Neural cell (in vitro differentiated cells): ENCODE measurements around the gene TMEM119. TPM values are rescaled to one million over a fixed set of nuclear protein-coding genes. Genes with fewer than 3 reads are reported as not detected.
"Not testable (repeated sequence)": the region's sequence is repeated elsewhere in the genome, so short reads cannot be mapped to it uniquely, and the experiment has no call there.

Source experiments
- H2AFZ ChIP-seq: fragments of 200-600, 300-800 bp; sonication (generic), shearing (Covaris generic); 2 replicates; pipeline ENCODE4 v1.6.0; 2014; ENCODE audit warnings: low read depth, mild to moderate bottlenecking, antibody characterized with exemption, low read length, moderate library complexity
- H3F3A ChIP-seq: fragments of 200-600 bp; shearing (Covaris generic); 2 replicates; pipeline ENCODE4 v1.6.1; 2016; ENCODE audit warnings: mild to moderate bottlenecking, moderate library complexity, mixed read lengths, antibody characterized with exemption, low read length; ENCODE audit not compliant: insufficient read depth, poor library complexity, severe bottlenecking
- H3K27ac ChIP-seq: fragments of 200-600, 300-800 bp; sonication (generic), shearing (Covaris generic); 2 replicates; pipeline ENCODE4 v1.5.1; 2014; ENCODE audit warnings: mild to moderate bottlenecking, low read length, moderate library complexity
- H3K27me3 ChIP-seq: fragments of 300-800, 200-600 bp; sonication (generic), shearing (Covaris generic); 2 replicates; pipeline ENCODE4 v1.6.0; 2014; ENCODE audit warnings: mild to moderate bottlenecking, low read depth, low read length, moderate library complexity; ENCODE audit not compliant: insufficient read depth
- H3K36me3 ChIP-seq: fragments of 300-800, 200-600 bp; sonication (generic), shearing (Covaris generic); 2 replicates; pipeline ENCODE4 v1.5.1; 2014; ENCODE audit warnings: mild to moderate bottlenecking, antibody characterized with exemption, low read length, moderate library complexity; ENCODE audit not compliant: insufficient read depth
- H3K4me2 ChIP-seq: fragments of 300-800, 200-600 bp; sonication (generic), shearing (Covaris generic); 2 replicates; pipeline ENCODE4 v1.6.0; 2014; ENCODE audit warnings: mild to moderate bottlenecking, low read length
- H3K4me3 ChIP-seq: fragments of 300-800, 200-600 bp; sonication (generic), shearing (Covaris generic); 2 replicates; pipeline ENCODE4 v1.5.1; 2014; ENCODE audit warnings: mild to moderate bottlenecking, low read length, moderate library complexity
- H3K79me2 ChIP-seq: fragments of 200-600 bp; shearing (Covaris generic); replicated peaks from 2 replicates; pipeline ENCODE4 v1.6.0; 2014; ENCODE audit warnings: mild to moderate bottlenecking, low read length, moderate library complexity; ENCODE audit not compliant: insufficient read depth
- H3K9ac ChIP-seq: fragments of 300-800, 200-600 bp; sonication (generic), shearing (Covaris generic); 2 replicates; pipeline ENCODE4 v1.6.1; 2016; ENCODE audit warnings: mild to moderate bottlenecking, low read length, mixed read lengths
- H3K9me2 ChIP-seq: fragments of 200-600 bp; shearing (Covaris generic); 2 replicates; pipeline ENCODE4 v1.6.1; 2016; ENCODE audit warnings: mild to moderate bottlenecking, low read length, mixed read lengths; ENCODE audit not compliant: insufficient read depth
- H3K9me3 ChIP-seq: fragments of 200-600, 300-800 bp; sonication (generic), shearing (Covaris generic); 2 replicates; pipeline ENCODE4 v1.6.1; 2016; ENCODE audit warnings: mild to moderate bottlenecking, mixed run types, low read length, moderate library complexity, mixed read lengths
- H4K20me1 ChIP-seq: fragments of 200-600 bp; shearing (Covaris generic); 2 replicates; pipeline ENCODE4 v1.6.1; 2016; ENCODE audit warnings: mild to moderate bottlenecking, mixed run types; ENCODE audit not compliant: insufficient read depth
- EP300 ChIP-seq: fragments of 450-650 bp; conservative IDR thresholded peaks from 2 replicates; pipeline ENCODE4 v1.6.1; 2014; ENCODE audit warnings: antibody characterized with exemption, mild to moderate bottlenecking, moderate library complexity; ENCODE audit not compliant: poor library complexity, severe bottlenecking
- EZH2 ChIP-seq: fragments of 200-600, 300-800 bp; shearing (Covaris generic), sonication (generic); IDR thresholded peaks from 2 replicates; pipeline ENCODE4 v1.6.1; 2014; ENCODE audit warnings: antibody characterized with exemption, low read length, borderline replicate concordance, mild to moderate bottlenecking; ENCODE audit not compliant: insufficient read depth, poor library complexity, severe bottlenecking
- MXI1 ChIP-seq: fragments of 450-650 bp; conservative IDR thresholded peaks from 2 replicates; pipeline ENCODE4 v1.6.1; 2014; ENCODE audit warnings: antibody characterized with exemption, mild to moderate bottlenecking; ENCODE audit not compliant: poor library complexity, severe bottlenecking
- POLR2AphosphoS5 ChIP-seq: IDR thresholded peaks from 2 replicates; pipeline ENCODE4 v1.6.1; 2012
- RAD21 ChIP-seq: fragments of 450-650 bp; conservative IDR thresholded peaks from 2 replicates; pipeline ENCODE4 v1.6.1; 2014; ENCODE audit warnings: antibody characterized with exemption, mild to moderate bottlenecking, moderate library complexity
- SMC3 ChIP-seq: fragments of 450-650 bp; conservative IDR thresholded peaks from 2 replicates; pipeline ENCODE4 v1.6.1; 2014; ENCODE audit warnings: antibody characterized with exemption, mild to moderate bottlenecking, moderate library complexity; ENCODE audit not compliant: poor library complexity
- TAF1 ChIP-seq: IDR thresholded peaks from 2 replicates; pipeline ENCODE4 v1.6.1; 2012; ENCODE audit warnings: low read depth
- polyA plus RNA-seq: library from polyadenylated mRNA; depleted of rRNA; stranded (reverse); fragments of >200 nt; gene quantifications from 2 replicates; pipeline ENCODE4 v1.2.3, GENCODE V29; 2014
- TF ChIP-seq, protein P1 (sequence below): IDR thresholded peaks from 2 replicates; pipeline ENCODE4 v1.6.1; 2012; ENCODE audit warnings: borderline replicate concordance
- TF ChIP-seq, protein P2 (sequence below): fragments of 450-650 bp; IDR thresholded peaks from 2 replicates; pipeline ENCODE4 v1.5.1; 2014; ENCODE audit warnings: antibody characterized with exemption, mild to moderate bottlenecking, moderate library complexity; ENCODE audit not compliant: poor library complexity, severe bottlenecking

TMEM119 gene
- polyA plus RNA-seq, 1 donor from 2014 or later, result not detected

DNA sequence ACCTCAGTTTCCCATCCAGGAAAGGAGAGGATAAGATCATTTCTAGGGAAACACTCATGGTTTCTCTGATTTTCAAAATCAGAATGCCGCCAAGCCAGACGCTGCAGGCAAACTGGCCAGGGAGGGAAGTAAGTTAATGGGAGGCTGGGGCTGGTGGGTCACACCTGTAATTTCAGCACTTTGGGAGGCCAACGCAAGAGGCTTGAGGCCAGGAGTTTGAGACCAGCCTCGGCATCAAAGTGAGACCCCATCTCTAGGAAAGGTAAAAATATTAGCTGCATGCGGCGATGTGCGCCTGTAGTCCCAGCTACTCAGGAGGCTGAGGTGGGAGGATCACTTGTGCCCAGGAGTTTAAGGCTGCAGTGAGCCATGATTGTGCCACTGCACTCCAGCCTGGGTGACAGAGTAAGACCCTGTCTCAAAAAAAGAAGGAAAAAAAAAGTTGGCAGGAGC is 35.2 kb upstream of the TMEM119 start:
- H3K27ac ChIP-seq, result no peak overlapping the region

DNA sequence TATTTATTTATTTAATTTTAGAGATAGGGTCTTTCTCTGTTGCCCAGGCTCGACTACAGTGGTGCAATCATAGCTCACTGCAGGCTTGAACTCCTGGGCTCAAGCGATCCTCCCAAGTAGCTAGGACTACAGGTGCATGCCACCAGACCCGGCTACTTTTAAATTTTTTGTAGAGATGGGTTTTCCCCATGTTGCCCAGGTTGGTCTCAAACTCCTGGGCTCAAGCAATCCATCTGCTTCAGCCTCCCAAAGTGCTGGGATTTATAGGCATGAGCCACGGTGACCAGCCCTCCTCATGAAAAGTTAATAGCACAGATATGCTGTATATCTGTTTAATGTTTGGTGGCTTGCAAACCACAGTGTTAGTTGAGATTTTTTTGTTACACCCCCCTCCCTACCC is 33.4 kb upstream of the TMEM119 start:
- H3K9ac ChIP-seq, H2AFZ ChIP-seq, H3K36me3 ChIP-seq, H3K9me2 ChIP-seq, H3F3A ChIP-seq, H3K27ac ChIP-seq, H3K4me2 ChIP-seq, H3K9me3 ChIP-seq, H3K27me3 ChIP-seq, H3K4me3 ChIP-seq, H3K79me2 ChIP-seq, H4K20me1 ChIP-seq: not testable (repeated sequence)

More for the DNA sequence above, 35.2 kb upstream of the TMEM119 start:
- H3K9ac ChIP-seq, result no peak overlapping the region
- H4K20me1 ChIP-seq, result no peaks in the 10 kb centered on the region
- H3K27me3 ChIP-seq, result no peaks in the 10 kb centered on the region
- no peak overlapping the region for H2AFZ ChIP-seq
- no peaks in the 10 kb centered on the region for H3F3A ChIP-seq
- H3K9me3 ChIP-seq, result no peaks in the 10 kb centered on the region
- no peaks in the 10 kb centered on the region for H3K36me3 ChIP-seq
- TF ChIP-seq EP300, result no peak
- TF ChIP-seq SMC3, result no peak
- no peak for TF ChIP-seq MXI1
- TF ChIP-seq, protein P1, sequence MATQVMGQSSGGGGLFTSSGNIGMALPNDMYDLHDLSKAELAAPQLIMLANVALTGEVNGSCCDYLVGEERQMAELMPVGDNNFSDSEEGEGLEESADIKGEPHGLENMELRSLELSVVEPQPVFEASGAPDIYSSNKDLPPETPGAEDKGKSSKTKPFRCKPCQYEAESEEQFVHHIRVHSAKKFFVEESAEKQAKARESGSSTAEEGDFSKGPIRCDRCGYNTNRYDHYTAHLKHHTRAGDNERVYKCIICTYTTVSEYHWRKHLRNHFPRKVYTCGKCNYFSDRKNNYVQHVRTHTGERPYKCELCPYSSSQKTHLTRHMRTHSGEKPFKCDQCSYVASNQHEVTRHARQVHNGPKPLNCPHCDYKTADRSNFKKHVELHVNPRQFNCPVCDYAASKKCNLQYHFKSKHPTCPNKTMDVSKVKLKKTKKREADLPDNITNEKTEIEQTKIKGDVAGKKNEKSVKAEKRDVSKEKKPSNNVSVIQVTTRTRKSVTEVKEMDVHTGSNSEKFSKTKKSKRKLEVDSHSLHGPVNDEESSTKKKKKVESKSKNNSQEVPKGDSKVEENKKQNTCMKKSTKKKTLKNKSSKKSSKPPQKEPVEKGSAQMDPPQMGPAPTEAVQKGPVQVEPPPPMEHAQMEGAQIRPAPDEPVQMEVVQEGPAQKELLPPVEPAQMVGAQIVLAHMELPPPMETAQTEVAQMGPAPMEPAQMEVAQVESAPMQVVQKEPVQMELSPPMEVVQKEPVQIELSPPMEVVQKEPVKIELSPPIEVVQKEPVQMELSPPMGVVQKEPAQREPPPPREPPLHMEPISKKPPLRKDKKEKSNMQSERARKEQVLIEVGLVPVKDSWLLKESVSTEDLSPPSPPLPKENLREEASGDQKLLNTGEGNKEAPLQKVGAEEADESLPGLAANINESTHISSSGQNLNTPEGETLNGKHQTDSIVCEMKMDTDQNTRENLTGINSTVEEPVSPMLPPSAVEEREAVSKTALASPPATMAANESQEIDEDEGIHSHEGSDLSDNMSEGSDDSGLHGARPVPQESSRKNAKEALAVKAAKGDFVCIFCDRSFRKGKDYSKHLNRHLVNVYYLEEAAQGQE, result no peak
- no peak for TF ChIP-seq POLR2AphosphoS5
- no peak for TF ChIP-seq EZH2
- TF ChIP-seq TAF1, result no peak
- TF ChIP-seq, protein P2, sequence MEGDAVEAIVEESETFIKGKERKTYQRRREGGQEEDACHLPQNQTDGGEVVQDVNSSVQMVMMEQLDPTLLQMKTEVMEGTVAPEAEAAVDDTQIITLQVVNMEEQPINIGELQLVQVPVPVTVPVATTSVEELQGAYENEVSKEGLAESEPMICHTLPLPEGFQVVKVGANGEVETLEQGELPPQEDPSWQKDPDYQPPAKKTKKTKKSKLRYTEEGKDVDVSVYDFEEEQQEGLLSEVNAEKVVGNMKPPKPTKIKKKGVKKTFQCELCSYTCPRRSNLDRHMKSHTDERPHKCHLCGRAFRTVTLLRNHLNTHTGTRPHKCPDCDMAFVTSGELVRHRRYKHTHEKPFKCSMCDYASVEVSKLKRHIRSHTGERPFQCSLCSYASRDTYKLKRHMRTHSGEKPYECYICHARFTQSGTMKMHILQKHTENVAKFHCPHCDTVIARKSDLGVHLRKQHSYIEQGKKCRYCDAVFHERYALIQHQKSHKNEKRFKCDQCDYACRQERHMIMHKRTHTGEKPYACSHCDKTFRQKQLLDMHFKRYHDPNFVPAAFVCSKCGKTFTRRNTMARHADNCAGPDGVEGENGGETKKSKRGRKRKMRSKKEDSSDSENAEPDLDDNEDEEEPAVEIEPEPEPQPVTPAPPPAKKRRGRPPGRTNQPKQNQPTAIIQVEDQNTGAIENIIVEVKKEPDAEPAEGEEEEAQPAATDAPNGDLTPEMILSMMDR, result no peak
- TF ChIP-seq RAD21, result no peak
- H3K4me3 ChIP-seq, result no peak overlapping the region
- H3K9me2 ChIP-seq, result no peaks in the 10 kb centered on the region
- no peak overlapping the region for H3K4me2 ChIP-seq
- H3K79me2 ChIP-seq, result no peaks in the 10 kb centered on the region
